HG03432 (cell line): ENCODE results near the gene MKLN1.
"Not testable (repeated sequence)": the region's sequence is repeated elsewhere in the genome, so short reads cannot be mapped to it uniquely, and the experiment has no call there.

ENCODE experiments used
- ATAC-seq: cut with Tn5 transposase; IDR thresholded peaks from one replicate; pipeline ENCODE4 v1.9.1; 2021; ENCODE audit warnings: mild to moderate bottlenecking, moderate library complexity; ENCODE audit not compliant: unreplicated experiment

The MKLN1 gene

GRCh38 chr7:131388126-131388525, 60.5 kb downstream of the MKLN1 start:
- ATAC-seq = no peak

GRCh38 chr7:131390275-131390674, 62.6 kb downstream of the MKLN1 start:
- ATAC-seq = no peak

GRCh38 chr7:131391145-131391544, 63.5 kb downstream of the MKLN1 start:
- ATAC-seq = no peak

DNA sequence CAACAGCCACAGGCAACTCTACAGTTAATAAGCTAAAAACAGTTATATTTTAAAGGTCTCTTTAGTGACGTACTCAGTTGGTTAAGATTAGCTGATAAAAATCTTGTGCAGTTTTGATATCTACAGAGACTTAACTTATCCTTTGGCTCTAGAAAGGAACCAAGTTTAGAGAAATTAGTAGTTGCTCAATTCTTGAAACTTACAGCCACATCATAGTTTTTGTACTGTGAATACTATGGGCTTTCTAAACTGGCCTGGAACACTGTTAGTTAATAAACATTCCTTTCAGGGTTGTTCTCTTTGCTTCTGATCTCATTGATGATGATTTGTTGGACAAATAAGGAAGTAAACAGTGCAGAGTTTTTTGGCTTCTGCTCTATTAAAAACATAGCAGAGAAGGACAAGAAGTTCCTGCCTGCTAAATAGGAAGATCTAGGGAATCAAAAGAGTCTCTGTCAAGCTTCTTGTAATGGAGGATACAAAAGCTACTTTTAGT, 73.1 kb downstream of the MKLN1 start:
- no peak for ATAC-seq

- ATAC-seq = no peak
Observed at GRCh38 chr7:131401194-131401593, 73.5 kb downstream of the MKLN1 start.

GRCh38 chr7:131403322-131403721, 75.6 kb downstream of the MKLN1 start:
- ATAC-seq = no peak

DNA sequence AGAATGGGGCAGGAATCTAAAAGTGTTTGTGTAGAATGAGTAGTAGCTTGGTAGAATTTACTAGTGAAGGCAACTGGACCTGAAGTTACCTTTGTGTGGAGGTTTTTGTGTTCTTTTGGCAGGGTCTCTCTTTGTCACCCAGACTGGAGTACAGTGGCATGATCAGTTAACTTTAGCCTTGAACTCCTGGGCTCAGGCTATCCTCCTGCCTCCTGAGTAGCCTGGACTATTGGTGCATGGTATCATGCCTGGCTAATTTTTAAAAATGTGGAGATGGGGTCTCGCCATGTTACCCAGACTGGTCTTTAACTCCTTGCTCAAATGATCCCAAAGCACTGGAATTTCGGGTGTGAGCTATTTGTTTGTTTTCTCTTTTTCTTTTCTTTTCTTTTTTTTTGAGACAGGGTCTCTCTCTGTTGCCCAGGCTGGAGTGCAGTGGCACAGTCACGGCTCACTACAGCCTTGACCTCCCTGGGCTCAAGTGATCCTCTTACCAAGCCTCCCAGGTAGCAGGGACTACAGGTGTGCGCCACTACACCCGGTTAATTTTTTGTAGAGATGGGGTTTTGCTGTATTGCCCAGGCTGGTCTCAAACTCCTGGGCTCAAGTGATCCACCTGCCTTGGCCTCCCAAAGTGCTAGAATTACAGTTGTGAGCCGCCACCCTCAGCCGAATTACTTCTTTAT, 76.7 kb downstream of the MKLN1 start:
- no peak for ATAC-seq

GRCh38 chr7:131409129-131409766, 81.6 kb downstream of the MKLN1 start:
- ATAC-seq = no peak

DNA sequence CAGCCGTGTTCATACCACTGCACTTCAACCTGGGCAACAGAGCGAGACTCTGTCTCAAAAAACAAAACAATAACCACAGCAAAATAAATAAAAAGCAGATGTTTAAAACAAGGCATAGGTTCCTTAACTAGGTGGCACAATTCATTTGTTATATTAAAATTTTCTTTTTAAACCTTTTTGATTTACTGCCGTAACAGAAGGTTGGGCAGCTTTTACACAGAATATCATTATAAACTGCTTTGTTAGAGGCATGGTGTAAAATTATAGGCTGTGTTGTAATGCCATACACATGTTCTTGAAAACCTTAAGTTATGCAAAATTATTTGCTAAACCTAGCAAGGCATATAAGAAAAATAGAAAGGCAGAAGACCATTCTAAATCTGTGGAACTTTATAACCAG, 84.4 kb downstream of the MKLN1 start:
- no peak for ATAC-seq

GRCh38 chr7:131413711-131414110, 86.0 kb downstream of the MKLN1 start:
- no peak for ATAC-seq

- no peak for ATAC-seq
Observed at GRCh38 chr7:131424219-131424822, 96.6 kb downstream of the MKLN1 start.

GRCh38 chr7:131425992-131426391, 98.3 kb downstream of the MKLN1 start:
- ATAC-seq = no peak

DNA sequence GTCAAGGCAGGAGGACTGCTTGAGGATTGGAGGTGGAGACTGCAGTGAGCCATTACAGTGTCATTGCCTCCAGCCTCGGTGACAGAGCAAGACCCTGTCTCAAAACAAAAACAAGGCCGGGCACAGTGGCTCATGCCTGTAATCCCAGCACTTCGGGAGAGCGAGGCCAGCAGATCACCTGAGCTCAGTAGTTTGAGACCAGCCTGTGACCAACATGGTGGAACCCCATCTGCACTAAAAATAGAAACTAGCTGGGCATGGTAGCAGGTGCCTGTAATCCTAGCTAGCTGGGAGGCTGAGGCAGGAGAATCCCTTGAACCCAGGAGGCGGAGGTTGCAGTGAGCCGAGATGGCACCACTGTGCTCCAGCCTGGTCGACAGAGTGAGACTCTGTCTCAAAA, 103.2 kb downstream of the MKLN1 start:
- not testable (repeated sequence) for ATAC-seq

GRCh38 chr7:131431289-131431688, 103.6 kb downstream of the MKLN1 start:
- ATAC-seq = no peak

GRCh38 chr7:131431756-131432155, 104.1 kb downstream of the MKLN1 start:
- no peak for ATAC-seq

GRCh38 chr7:131436384-131436783, 108.7 kb downstream of the MKLN1 start:
- no peak for ATAC-seq

DNA sequence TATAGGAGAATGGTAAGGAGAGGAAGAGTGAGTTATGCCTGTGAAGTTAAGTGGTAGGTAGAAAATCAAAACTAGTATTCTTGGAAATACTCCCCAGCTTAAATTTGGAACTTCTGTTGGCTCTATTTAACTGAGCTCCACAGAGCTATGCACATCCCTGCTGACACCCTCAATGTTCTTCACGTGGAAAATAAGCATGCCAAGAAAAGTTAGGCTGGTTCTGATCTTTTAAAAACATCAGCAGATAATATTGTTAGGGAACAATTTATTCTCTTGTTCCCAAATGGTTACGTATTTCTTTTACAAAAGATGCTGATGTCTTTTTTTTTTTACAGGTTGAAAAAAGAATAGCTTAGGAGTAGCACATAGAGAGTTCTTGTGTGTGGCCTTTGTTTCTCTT, 111.3 kb downstream of the MKLN1 start:
- ATAC-seq = no peak

DNA sequence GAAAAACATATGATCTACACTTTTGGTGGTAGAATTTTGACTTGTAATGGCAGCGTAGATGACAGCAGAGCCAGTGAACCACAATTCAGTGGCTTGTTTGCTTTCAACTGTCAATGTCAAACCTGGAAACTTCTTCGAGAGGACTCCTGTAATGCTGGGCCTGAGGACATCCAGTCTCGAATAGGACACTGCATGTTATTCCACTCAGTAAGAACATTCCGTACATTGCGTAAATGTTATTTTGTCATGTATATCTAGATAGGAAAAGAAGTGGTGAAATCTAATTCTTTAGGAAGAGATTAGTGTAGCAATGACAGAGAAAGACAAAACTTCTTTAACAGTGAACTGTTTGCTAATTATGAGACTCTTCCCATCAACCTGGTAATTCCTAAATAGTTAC, 115.8 kb downstream of the MKLN1 start:
- ATAC-seq = no peak

DNA sequence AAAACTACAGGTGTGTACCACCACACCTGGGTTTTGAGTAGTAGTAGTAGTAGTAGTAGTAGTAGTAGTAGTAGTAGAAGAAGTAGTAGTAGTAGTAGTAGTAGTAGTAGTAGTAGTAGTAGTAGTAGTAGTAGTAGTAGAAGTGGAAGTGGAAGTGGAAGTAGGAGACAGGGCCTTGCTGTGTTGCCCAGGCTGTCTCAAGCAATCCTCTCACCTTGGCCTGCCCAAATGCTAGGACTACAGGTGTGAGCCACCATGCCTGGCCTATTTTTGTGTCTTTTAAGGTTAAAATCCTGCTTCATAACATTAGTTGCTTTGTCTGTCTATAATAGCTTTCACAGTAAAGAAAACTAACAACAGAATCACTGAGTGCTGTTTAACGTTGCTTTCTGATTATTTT, 117.0 kb downstream of the MKLN1 start:
- ATAC-seq = no peak

GRCh38 chr7:131449373-131449902, 121.8 kb downstream of the MKLN1 start:
- ATAC-seq = no peak

DNA sequence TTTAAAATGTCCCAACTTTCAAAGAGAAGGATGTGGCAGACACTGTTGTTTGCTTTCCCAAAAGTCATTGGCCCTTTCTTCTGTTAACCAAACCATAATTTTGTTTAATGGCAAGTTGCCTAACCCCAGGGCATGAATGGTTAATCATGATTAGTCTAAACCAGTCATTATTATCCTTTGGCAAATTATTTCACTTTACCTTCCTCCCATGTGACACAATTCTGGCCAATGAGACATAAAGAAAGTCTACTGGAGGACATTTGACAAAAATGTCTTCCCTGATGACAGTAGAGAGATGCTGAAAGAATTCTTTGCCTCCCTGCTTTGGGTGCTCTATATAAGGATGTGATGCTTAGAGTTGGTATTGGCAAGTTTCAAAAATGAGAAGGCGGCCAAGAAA, 126.8 kb downstream of the MKLN1 start:
- ATAC-seq = no peak

- ATAC-seq = no peak
Observed at GRCh38 chr7:131455001-131455400, 127.3 kb downstream of the MKLN1 start.
